Activated T-helper 9 cell treated with anti-CD3 and anti-CD28 coated beads, Interleukin-2, amount 50 U/mL, for 16 hours (primary cell): Measurements from ENCODE around the gene CACUL1.

Source experiments
- DNase-seq: peaks from one replicate; pipeline ENCODE4 v3.0.0-alpha.2; 2020; ENCODE audit warnings: low read depth

CACUL1 gene

GRCh38 chr10:118635674-118636402 is 118.9 kb downstream of the CACUL1 start:
- no peak for DNase-seq

DNA sequence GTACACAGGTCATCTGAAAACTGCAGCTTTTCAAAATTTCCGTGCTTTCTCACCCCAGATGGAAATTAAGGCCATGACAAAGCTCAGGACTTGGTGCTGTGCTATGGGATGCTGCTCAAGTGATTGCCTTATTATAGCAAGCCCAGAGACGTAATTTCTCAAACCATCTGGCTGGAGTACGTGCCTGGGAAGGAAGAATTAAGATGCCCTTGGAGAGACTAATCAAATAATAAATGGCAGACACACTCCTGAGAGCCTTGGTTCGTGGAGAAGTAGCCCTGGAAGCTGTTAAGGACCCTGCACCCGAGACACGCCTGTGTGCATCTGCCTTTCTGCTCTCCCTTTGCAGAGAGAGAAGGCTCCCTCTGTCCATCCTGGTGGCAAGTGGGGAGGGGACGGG is 121.0 kb downstream of the CACUL1 start:
- DNase-seq: no peak

GRCh38 chr10:118629211-118629610 is 125.6 kb downstream of the CACUL1 start:
- no peak for DNase-seq

GRCh38 chr10:118628397-118628796 is 126.4 kb downstream of the CACUL1 start:
- no peak for DNase-seq

DNA sequence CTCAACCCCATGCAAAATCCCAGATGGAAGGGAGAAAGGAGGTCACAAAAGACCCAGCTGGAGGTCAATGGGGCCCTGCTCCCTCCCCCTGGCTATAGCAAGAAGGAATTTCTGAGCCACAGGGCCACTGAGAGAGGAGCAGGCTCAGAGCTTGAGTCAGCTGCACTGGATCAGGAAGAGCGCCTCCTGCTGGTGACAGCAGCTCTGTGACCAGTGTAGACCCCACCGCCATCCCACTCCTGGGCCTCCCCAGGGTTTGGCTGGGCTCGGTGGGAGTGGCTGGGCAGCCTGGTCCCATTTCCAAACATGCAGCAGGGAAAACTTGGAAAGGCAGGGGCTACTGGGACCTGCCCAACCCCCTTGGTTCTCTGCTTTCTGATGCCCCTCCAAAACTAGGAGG is 127.8 kb downstream of the CACUL1 start:
- DNase-seq: no peak
